Stimulated activated CD8-positive, alpha-beta memory T cell treated with anti-CD3 and anti-CD28 coated beads, Interleukin-12 subunit alpha, Interleukin-12 subunit beta, amount 100 ng/mL, for 1 hour (primary cell): Measurements from ENCODE around the gene CHAT.

Experiments used
- DNase-seq: peaks from one replicate; pipeline ENCODE4 v3.0.0-alpha.2; 2020; ENCODE audit warnings: low read depth

Gene CHAT

DNA sequence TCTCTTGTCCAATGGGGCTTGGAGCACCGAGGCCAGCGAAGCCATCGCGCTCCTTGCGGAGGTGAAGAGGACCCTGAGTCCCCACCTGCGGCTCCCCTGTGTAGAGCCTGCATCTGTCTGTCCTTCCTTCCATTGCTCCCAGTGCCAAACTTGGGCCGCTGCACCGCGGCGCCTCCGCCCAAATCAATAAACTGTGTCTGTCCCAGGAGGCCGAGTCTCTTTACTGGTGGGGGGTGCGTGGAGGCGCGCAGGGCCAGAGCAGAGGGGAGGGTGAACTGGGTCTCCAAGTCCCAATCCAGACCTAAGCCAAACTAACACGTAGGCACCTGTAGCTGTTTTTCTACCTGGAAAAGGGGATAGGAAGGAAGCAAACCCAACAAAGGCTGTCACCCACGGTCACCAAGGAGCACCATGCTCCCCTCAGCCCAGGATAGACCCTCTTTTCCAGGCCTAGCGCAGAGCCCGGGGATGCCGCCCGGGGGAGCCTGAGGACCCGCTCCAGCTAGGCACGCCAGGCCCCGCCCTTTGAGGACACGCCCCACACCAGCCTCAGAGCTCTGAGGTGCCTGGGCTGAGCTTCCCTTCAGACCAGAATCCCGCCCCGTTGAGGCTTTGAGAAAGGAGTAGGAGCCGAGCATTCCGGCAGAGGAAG is 1.2 kb upstream of the CHAT start:
- DNase-seq: no peak

DNA sequence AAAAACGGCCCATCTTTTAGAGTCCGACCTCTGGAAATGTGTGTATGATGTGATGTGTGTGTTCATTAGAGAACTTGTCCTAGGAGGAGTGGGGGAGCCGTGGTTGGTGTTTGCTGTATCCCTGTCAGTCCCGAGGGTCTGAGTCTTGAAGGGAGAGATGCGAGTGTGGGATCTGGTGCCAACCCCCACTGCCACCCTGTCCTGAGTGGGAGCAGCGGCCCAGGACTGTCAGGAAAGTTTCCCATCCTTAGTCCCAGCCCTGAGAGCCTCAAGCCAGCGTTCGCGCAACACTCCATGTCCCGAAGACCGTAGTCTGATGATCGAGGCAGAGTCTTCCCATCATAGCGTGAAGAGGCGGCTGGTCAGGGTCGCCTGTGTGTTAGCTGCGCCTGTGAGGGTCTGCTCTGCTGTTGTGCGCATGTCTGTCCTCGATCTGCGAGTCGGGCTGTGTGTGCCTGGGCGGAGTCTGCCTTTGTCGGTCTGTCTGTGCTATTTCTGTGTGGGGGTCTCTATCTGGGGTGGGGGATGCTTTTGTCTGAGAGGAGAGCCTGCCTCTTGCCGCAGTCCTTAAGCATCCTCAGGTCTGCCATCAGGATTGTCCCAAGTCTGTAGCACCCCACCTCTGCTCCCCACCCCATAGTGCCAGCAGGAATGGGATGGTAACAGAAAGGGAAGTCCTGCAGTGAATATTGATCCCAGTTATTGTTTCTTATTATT is 514 bp upstream of the CHAT start:
- no peak for DNase-seq

DNA sequence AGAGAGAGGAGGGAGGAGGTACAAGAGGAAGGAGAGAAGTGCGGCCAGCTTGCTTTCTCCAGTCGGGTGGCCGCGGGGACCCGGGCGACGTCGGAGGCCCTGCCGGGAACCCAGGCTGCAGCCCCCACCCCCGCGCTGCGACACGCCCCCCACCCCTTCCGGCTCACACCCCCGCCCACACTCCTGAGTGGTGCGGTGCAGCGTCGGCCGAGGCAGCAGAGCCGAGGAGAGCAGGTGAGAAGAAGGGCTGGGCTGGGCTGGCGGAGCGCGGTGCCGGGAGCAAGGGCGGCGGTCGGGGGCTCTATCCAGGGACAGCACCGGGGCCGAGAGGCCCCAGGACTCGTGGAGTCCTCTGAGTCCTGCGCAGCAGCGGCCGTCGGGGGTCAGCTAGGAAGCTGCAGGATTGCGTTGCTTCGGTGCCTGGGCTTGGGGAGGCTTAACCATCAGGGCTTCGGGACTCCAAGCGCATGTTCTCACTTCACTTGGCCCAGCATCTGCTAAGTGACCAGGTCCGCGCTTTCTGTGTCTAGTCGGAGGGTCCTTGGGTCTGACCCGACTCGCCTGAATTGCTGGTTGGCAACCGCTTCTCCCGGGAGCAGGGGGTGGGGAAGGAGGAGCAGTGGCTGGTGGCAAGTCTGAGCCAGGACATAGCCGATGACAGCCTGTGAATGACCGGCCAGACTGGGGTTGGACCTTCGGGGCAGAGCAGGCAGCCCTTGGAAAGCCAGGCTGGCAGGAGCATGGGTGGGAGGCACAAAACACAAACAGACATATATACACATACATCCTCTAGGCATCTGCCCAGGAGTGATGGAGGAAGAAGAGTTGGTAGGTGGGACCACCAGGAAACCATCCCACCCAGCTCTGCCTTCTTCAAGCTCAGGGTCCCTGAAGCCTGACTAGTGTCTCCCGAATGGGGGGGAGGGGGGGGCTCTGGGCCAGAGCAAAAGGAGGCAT is 683 bp downstream of the CHAT start:
- no peak for DNase-seq

DNA sequence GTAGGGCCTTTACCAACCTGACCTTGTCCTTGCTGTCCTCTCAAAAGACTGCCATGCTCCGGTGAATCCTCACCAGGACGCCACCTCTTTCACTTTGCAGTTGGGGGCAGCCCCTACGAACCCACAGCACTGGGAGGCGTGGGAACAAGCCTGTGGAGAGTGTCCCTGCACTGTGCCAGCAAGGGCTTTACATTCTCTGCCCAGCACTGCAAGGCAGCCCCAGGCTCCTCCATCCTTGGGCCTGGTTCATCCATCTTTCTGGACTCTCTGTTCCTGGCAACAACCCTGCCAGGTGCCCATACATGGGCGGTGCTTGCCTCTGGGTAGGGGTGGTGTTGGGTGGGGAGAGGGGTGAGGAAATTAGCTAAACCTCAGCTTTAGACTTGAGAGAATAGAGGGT is 1.4 kb downstream of the CHAT start:
- no peak for DNase-seq

DNA sequence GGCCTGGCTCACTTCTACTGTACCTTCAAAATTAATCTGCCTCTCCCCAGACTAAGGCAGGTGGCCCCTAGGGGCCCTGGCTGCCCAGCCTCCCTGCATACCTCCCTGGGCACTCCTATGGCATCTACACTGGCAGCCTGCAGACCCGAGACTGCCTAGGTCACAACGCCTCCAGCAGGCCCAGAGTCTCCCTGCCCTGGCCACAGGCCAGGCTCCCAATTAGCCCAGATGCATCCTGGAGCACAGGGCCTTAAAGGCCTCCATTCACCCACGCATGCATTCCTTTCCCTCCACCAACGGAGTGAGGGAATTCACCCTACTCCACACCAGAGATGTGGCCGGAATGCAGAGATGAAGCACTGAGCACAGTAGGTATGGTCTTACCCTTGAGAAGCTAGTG is 1.9 kb downstream of the CHAT start:
- no peak for DNase-seq

DNA sequence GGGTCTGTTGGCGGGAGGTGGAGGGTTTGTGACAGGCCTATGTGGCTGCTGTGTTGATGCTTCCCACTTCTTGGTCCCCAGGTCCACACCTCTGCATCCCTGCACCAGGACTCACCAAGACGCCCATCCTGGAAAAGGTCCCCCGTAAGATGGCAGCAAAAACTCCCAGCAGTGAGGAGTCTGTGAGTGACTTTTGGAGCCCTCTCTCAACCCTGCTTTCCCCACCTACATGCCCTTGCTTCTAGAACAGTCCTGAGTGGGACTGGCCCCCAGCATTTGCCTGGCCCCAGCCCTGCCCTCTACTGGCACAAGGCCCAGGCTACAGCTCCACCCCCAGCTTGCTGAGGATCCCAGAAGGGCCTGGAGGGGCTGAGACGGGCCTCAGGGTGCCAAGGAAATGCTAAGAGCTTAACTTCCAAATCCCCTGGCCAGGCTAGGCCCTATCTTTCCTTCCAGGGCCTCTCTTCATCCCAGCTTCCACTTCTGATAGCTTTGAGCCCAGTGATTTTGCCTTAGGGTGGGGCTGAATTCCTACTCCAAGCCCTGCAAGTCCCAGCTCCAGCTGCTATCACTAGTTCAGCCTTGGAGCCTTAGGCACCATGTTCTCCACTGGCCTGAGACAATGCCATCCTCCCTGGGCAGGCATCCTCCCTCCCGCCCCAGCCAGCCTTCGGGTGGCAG is 2.7 kb downstream of the CHAT start:
- no peak for DNase-seq

DNA sequence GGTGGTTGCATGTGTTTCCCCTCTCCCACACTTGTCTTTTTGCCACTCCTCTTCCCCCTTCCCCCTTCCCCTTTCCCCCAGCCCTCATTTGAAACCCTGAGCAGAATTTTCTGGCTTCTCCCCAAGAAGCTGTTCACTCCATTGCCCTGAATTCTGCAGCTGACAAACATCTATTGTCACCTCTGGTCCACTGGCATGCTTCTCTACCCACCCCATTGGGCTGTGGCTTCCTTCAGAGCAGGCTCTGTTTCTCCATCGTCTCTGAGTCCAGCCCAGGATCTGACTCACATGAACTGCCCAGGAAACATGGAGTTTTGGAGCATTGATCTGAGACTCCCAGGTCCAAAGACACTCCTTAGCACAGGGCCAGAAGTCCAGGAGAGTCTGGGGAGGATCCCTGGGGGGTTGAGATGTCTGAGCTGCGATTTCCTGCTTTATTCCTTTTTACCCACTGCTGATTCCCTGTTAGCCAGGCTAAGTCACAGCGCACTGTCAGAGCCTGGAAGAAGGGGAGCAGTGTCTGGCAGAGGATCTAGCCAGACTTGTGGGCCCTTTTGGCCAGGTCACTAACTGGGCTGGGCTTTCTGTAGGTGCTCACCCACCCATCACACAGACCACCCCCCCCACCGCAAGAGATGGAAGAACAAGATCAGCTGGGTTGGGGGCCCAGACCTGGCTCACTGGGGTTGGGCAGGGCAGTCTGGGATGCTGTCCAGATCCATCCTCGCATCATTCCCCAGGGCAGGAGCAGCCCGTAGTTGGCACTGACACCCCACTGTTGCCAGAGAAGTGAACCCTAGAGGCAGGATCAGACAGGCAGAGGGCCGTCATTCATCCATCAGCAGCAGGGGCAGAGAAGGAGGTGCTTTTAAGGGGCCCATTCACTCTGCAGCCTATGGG is 3.5 kb downstream of the CHAT start:
- no peak for DNase-seq

DNA sequence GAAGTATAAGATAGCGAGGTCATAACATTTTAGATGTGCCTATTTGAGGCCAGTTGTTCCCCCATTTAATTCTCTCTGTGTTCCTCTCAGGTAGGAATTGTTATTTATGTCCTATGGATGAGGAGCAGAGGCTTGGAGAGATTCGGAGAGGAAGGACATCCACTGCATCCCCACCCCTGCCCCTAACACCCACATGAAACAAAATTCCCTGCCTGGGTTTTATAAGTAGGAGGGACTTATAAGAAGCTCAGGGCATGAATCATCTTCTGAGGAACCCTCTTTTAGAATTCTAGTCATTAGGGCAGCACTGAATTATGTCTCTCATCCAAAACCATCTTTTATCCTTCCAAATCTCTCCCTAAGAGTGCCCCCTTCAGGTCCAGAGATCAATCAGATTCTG is 5.0 kb downstream of the CHAT start:
- DNase-seq: no peak

DNA sequence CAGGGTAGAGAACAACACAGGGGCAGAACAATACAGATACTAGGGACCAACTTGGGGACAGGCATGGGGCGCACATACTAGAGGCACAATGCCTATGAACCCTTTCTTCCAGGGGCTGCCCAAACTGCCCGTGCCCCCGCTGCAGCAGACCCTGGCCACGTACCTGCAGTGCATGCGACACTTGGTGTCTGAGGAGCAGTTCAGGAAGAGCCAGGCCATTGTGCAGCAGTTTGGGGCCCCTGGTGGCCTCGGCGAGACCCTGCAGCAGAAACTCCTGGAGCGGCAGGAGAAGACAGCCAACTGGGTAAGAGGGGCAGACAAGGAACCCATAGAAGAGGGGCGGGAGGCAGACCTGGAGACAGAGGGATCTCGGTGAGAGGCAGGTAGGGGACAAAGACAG is 5.8 kb downstream of the CHAT start:
- DNase-seq: no peak

DNA sequence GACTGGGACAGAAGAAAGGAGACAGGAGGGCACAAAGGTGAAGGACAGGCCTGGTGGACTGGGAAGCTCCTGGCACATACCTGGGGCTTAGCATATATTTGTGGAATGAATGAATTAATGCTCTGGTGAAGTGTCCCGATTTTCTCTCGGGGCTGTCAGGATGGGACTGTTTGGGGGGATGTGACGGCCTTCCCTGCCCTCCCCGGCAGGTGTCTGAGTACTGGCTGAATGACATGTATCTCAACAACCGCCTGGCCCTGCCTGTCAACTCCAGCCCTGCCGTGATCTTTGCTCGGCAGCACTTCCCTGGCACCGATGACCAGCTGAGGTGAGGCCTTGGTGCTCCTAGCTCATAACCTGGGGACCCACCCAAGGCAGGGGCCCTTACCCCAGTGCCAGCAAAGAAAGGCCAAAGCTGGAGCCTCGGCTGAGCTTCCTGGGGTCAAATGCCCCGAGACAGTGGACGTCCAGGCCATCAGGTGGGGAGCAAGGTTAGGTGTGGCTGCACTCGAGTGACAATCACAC is 6.5 kb downstream of the CHAT start:
- no peak for DNase-seq

DNA sequence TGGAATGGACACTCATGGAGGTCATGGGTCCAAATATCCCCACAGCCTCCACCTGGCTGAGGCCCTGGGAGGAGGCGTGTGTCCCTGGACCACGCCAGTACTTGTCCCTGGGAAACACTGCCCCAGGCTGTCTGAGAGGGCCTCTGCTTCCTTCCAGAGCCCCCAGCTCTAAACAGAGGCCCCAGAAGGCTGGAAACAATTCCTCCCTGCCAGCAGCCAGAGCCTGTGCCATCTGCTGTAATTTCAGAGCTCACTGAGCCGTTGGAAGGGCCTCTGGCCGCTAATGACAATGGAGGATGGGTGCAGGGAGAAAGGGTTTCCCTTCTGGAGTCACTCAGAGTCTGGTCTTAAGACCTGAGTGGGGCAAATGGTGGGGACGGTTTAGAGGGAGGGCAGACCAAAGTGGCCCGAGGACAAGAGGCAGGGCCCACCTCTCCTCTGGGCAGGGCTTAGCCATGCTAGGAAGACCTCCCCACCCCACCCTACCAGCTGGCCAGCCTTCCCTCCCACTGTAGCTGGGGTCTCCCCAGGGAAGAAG is 7.1 kb downstream of the CHAT start:
- no peak for DNase-seq

DNA sequence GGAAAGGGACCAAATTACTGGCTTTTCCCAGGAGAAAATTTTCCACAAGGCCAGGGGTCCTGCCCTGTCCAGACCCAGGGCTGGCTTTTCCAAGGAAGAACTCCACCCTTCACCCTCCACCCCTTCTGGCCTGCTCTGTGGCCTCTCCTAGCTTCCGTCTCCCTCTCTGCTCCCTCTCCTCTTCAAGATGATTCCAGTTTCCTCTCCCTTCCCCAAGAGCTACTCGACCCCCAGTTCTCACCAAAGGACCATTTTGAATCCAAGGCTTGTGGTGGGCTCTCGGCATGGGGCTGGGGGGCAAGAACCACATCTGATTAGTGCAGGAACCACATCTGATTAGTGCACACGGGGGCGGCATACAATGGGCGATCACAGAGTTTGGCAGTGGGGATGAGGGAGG is 7.7 kb downstream of the CHAT start:
- DNase-seq: no peak

DNA sequence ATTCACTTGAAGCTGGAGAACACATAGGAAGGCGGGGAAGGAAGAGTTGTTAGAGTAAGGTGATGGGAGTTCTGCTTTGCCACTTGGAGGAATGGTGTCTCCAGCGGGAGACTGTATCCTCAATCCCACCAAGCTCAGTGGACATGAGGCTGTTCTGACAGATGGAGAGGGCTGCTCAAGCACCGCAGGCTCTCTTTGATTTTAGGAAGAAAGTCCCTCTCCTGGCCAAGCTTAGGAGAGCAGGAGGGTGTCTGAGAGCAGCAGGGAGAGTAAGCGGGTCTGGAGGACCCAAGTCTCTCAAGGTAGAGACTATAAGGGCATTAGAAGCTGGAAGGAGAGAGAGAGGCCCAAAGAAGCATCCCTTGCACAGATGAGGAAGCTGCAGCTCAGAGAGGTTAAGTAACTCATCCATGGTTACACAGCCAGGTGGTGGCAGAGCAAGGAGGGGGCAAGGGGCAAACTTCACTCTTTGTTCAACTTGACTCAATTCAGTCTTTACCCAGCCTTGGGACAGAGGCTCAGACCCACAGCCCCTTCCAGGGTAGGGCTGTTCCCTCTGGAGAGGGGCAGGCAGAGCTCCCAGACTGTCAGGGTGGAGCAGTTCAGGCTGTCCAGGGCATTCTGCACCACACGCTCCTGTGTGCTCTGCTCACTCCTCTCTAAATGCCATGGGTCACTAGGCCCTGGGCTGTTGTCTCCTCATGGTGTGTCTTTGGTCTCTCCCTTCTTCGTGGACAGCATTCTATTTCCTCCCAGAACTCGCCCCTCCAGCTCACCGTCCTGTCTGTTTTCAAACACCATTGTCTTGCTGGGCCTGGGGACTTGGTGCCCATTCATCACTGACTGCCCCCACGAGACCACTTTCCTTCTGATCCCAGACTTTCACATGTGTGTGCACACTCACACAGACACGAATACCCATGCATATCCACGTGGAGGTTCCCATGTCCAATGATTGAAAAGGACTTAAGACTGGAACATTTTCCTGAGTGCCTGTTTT is 8.9 kb downstream of the CHAT start:
- DNase-seq: no peak

DNA sequence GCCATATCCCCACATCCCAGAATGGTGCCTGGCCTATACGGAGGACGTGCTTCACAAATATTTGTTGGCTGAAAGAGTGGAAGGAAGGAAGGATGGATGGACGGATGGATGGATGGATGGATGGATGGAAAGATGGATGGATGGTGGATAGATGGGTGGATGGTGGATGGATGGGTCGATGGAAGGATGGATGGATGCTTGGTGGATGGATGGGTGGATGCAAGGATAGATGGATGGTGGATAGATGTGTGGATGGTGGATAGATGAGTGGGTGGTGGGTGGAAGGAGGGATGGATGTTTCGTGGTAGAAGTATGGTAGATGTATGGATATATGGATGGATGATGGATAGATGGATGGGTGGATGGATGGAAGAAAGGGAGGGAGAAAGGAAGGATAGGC is 10.8 kb downstream of the CHAT start:
- no peak for DNase-seq

DNA sequence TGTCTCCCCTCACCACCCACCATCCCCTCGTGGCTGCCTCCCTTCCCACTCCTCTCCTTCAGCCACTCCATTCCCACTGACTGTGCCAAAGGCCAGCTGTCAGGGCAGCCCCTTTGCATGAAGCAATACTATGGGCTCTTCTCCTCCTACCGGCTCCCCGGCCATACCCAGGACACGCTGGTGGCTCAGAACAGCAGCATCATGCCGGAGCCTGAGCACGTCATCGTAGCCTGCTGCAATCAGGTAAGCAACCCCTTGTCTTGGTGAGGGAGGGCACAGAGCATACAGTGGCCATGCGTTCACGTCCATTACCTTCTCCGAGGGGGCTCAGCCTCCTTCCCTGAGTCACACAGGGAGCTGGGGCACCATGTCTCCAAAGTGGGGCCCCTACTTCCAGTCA is 11.6 kb downstream of the CHAT start:
- no peak for DNase-seq

DNA sequence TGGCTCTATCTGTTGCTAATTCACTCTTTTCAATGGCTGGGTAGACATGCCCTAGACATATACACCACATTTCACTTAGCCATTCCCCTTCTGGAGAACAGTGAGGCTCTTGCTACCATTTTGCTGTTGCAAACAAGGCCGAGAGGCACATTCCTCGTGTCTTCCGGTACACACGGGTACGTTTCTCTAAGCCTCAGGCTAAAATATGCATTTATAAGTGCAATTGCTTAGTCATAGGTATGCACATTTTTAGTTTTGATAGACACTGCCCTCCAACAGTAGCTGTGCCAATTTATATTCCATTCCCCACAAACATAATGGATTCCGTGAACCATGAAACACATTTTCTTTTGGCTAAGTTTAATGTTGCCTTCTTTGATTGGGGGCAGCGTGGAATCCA is 13.2 kb downstream of the CHAT start:
- DNase-seq: no peak

DNA sequence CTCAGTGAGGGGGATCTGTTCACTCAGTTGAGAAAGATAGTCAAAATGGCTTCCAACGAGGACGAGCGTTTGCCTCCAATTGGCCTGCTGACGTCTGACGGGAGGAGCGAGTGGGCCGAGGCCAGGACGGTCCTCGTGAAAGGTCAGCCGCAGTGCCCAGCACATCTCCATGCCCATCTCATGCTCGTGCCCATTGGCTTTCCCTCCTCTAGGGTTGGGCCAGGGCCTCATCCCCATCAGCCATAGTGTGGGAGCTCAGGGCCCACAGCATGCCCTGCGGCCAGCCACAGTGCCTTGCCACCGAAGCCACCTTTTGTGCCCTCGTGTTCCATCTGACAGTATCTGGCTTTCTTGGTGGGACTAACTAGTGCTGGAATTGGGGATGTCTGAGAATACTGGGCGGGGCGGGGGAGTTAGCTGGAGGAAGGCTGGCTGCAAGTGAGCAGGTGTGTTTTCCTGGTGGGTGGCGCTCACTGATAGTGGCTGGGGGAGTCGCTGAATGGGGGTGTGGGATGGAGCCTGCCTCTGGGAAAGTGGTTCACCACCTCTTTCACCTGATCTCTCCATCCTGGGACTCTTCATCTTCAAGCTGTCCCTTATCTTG is 13.9 kb downstream of the CHAT start:
- no peak for DNase-seq

DNA sequence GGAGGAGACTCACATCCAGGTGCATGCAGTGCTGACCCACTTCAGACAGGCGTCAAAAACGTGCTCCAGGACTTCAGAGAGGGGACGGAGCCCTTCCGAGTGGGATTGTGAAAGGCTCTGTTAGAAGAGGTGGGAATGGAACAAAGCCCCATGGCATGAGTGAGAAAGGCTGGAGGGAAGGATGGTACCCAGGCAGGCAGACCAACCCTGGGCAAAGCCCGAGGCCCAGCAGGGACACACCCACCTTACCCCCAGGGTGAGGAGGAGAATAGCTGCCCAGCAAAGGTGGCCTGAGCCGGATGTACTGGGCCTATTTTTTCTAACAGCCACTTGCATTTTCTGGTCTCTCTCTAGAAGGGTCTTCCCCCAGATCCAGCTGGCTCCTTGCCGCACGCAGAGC is 14.8 kb downstream of the CHAT start:
- DNase-seq: no peak

DNA sequence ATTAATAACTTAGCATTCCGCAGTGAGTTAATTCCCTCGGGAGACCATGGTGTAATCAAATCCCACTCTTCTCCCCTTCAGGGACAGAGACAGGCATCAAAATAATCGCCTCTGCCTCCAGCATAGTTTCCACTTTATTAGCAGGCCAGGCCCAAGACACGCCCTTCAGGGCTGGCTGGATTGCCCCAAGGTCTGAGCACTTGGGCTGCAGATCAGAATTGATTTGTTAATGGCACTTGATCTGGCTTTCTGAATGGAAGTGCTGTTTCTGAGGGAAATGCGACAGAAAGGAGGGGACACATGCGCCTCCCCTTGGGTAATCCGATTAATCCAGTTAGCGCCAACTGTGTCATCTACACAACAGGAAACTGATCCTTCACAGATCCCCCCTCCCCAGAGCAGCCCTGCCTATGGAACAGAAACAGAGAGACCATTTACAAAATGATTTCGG is 15.6 kb downstream of the CHAT start:
- no peak for DNase-seq
